Astrocyte (in vitro differentiated cells and primary cell): ENCODE data around the gene SLC17A6. TPM values are rescaled to one million over a fixed set of nuclear protein-coding genes. Genes with fewer than 3 reads are reported as not detected.

Experiments
- DNase-seq: peaks from one replicate; pipeline ENCODE4 v3.0.0-alpha.2; 2010; ENCODE audit warnings: low read depth
- FAIRE-seq: peaks from 2 replicates; lab custom pipeline; 2011; peaks lifted over from hg19 to GRCh38; lab: Jason Lieb, UNC
- H2AFZ ChIP-seq: 2 replicates; pipeline ENCODE4 v1.6.0; 2012; ENCODE audit warnings: low read depth, low read length, inconsistent platforms
- H3K27ac ChIP-seq: 2 replicates; pipeline ENCODE4 v1.5.1; 2011; ENCODE audit warnings: low read depth, low read length, inconsistent platforms
- H3K27me3 ChIP-seq: 2 replicates; pipeline ENCODE4 v1.6.0; 2011; ENCODE audit warnings: low read length, inconsistent platforms; ENCODE audit not compliant: insufficient read depth
- H3K36me3 ChIP-seq: 2 replicates; pipeline ENCODE4 v1.5.1; 2011; ENCODE audit warnings: low read length, inconsistent platforms; ENCODE audit not compliant: insufficient read depth
- H3K4me1 ChIP-seq: 2 replicates; pipeline ENCODE4 v1.5.1; 2011; ENCODE audit warnings: low read length, inconsistent platforms; ENCODE audit not compliant: insufficient read depth
- H3K4me2 ChIP-seq: 2 replicates; pipeline ENCODE4 v1.6.0; 2012; ENCODE audit warnings: low read length, inconsistent platforms
- H3K4me3 ChIP-seq: 2 replicates; pipeline ENCODE4 v1.5.1; 2011; ENCODE audit warnings: low read depth, mild to moderate bottlenecking, low read length, inconsistent platforms; ENCODE audit not compliant: insufficient read depth
- H3K79me2 ChIP-seq: 2 replicates; pipeline ENCODE4 v1.6.0; 2012; ENCODE audit warnings: mild to moderate bottlenecking, low read length, inconsistent platforms; ENCODE audit not compliant: insufficient read depth
- H3K9ac ChIP-seq: 2 replicates; pipeline ENCODE4 v1.6.0; 2012; ENCODE audit warnings: mild to moderate bottlenecking, low read length, inconsistent platforms
- H3K9me3 ChIP-seq: 2 replicates; pipeline ENCODE4 v1.5.1; 2012; ENCODE audit warnings: low read depth, mild to moderate bottlenecking, low read length, inconsistent platforms; ENCODE audit not compliant: insufficient read depth
- H4K20me1 ChIP-seq: 2 replicates; pipeline ENCODE4 v1.6.0; 2012; ENCODE audit warnings: low read length, inconsistent platforms; ENCODE audit not compliant: insufficient read depth
- H3K27ac Mint-ChIP-seq: one replicate; pipeline ENCODE4 v1.8.0; 2021; ENCODE audit warnings: mild to moderate bottlenecking, mixed read lengths; ENCODE audit not compliant: unreplicated experiment
- H3K27me3 Mint-ChIP-seq: one replicate; pipeline ENCODE4 v1.8.0; 2021; ENCODE audit warnings: low read depth, mixed read lengths; ENCODE audit not compliant: unreplicated experiment
- H3K36me3 Mint-ChIP-seq: one replicate; pipeline ENCODE4 v1.8.0; 2021; ENCODE audit warnings: low read depth, mixed read lengths; ENCODE audit not compliant: unreplicated experiment
- H3K4me1 Mint-ChIP-seq: one replicate; pipeline ENCODE4 v1.8.0; 2021; ENCODE audit warnings: low read depth, mixed read lengths; ENCODE audit not compliant: unreplicated experiment
- H3K4me3 Mint-ChIP-seq: one replicate; pipeline ENCODE4 v1.8.0; 2021; ENCODE audit warnings: mild to moderate bottlenecking, moderate library complexity, mixed read lengths; ENCODE audit not compliant: unreplicated experiment
- H3K9me3 Mint-ChIP-seq: one replicate; pipeline ENCODE4 v1.8.0; 2021; ENCODE audit warnings: mild to moderate bottlenecking, mixed read lengths; ENCODE audit not compliant: unreplicated experiment
- CTCF ChIP-seq: IDR thresholded peaks from 2 replicates; pipeline ENCODE4 v1.5.1; 2011; ENCODE audit warnings: low read depth, mild to moderate bottlenecking, inconsistent platforms, low read length, moderate library complexity; ENCODE audit not compliant: insufficient read depth
- EZH2 ChIP-seq: IDR thresholded peaks from 2 replicates; pipeline ENCODE4 v1.6.1; 2012; ENCODE audit warnings: mild to moderate bottlenecking, low read length, inconsistent platforms; ENCODE audit not compliant: insufficient read depth
- total RNA-seq: library from RNA; stranded (reverse); gene quantifications from 2 replicates; pipeline ENCODE4 v1.2.1, GENCODE V29; 2021

SLC17A6 gene
- total RNA-seq, 1 donor from 2014 or later, result not detected

GRCh38 chr11:22344081-22344480 lies 5.9 kb downstream of the SLC17A6 start:
- no peak for TF ChIP-seq CTCF
- TF ChIP-seq EZH2, result peak; percentile 16
- Mint-ChIP-seq H3K36me3 (no peaks in the 10 kb centered on the region), H3K27ac (no peak overlapping the region), H3K9me3 (peaks cover 7% of the 10 kb centered on the region), H3K4me1 (no peaks in the 10 kb centered on the region), H3K4me3 (no peak overlapping the region), H3K27me3 (peaks cover 59% of the 10 kb centered on the region)
- Histone ChIP-seq H3K9me3 (no peaks in the 10 kb centered on the region), H2AFZ (no peak overlapping the region), H3K27ac (no peak overlapping the region), H3K36me3 (no peaks in the 10 kb centered on the region), H3K9ac (no peak overlapping the region), H3K4me2 (no peak overlapping the region), H3K4me3 (no peak overlapping the region), H4K20me1 (no peaks in the 10 kb centered on the region), H3K79me2 (no peaks in the 10 kb centered on the region), H3K27me3 (peaks cover 54% of the 10 kb centered on the region), H3K4me1 (no peaks in the 10 kb centered on the region)
- FAIRE-seq (no peak), DNase-seq (no peak)

DNA sequence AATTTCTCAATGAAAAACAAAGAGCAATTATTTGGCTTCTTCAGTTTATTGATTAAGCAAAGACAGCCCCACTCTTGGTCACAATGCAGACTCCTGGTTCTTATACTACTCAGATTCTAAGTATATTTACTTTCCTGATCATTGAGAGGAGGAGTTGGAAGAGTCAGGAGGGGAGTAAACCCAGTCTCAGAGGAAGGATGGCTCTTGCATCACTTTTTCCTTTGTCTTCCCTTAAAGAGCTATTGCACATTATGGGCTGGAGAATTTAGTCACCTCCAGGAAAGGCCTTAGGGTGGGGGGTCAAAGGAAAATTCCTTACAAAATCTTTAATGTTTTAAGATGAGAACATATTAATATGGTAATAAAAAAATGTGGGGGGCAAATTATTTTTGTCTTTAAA lies 8.1 kb downstream of the SLC17A6 start:
- Histone ChIP-seq H3K4me1 (no peaks in the 10 kb centered on the region), H3K9me3 (no peaks in the 10 kb centered on the region), H3K9ac (no peak overlapping the region), H2AFZ (no peak overlapping the region), H3K4me3 (no peak overlapping the region), H3K36me3 (no peaks in the 10 kb centered on the region), H3K27ac (no peak overlapping the region), H3K27me3 (peaks cover 33% of the 10 kb centered on the region), H3K79me2 (no peaks in the 10 kb centered on the region), H3K4me2 (no peak overlapping the region), H4K20me1 (no peaks in the 10 kb centered on the region)
- no peak for TF ChIP-seq EZH2
- TF ChIP-seq CTCF, result no peak
- FAIRE-seq (no peak), DNase-seq (no peak)
- H3K36me3 Mint-ChIP-seq, result no peaks in the 10 kb centered on the region
- H3K9me3 Mint-ChIP-seq, result peaks cover 7% of the 10 kb centered on the region
- H3K27me3 Mint-ChIP-seq, result peaks cover 44% of the 10 kb centered on the region
- no peak overlapping the region for H3K27ac Mint-ChIP-seq
- no peaks in the 10 kb centered on the region for H3K4me1 Mint-ChIP-seq
- no peak overlapping the region for H3K4me3 Mint-ChIP-seq

DNA sequence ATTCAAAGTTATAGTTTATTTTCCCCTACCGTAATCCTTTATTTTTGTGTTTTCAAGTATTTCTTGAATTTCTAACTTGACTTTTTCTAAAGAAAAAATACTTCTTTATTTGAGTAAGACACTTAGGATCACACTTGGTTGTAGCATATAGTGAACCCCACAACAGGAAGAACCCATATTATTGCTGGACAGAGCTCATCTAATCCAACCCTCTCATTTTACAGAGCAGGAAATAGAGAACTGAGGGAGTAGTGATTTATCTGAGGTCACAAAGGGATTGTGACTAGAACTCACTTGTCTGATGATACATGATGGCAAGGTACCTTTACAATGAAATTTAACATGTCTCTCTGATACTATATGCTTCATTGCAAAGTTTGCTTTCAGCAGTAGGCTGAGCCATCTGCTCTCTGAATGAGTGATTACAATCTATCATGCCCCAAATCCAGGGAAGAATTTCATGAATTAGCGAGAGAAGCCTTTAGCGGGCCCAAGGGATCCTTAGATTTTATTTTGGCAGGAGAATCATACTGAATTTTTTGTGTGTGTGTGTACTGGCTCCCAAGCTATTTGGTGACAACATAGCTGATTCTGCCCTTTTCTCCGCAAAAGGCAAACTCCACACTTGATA lies 9.8 kb downstream of the SLC17A6 start:
- TF ChIP-seq EZH2 (no peak), CTCF (no peak)
- no peak overlapping the region for H2AFZ ChIP-seq

More for the DNA sequence above, 9.8 kb downstream of the SLC17A6 start:
- Histone ChIP-seq H3K27ac (no peak overlapping the region), H3K4me2 (no peak overlapping the region), H3K4me3 (no peak overlapping the region), H3K79me2 (no peaks in the 10 kb centered on the region), H3K9ac (no peak overlapping the region), H3K9me3 (no peaks in the 10 kb centered on the region), H3K27me3 (peaks cover 16% of the 10 kb centered on the region), H3K4me1 (no peaks in the 10 kb centered on the region), H3K36me3 (no peaks in the 10 kb centered on the region), H4K20me1 (no peaks in the 10 kb centered on the region)
- H3K36me3 Mint-ChIP-seq, result no peaks in the 10 kb centered on the region
- DNase-seq, result no peak
- no peak overlapping the region for H3K4me3 Mint-ChIP-seq
- no peak for FAIRE-seq
- H3K27me3 Mint-ChIP-seq, result peaks cover 27% of the 10 kb centered on the region
- no peaks in the 10 kb centered on the region for H3K9me3 Mint-ChIP-seq
- H3K4me1 Mint-ChIP-seq, result no peaks in the 10 kb centered on the region
- H3K27ac Mint-ChIP-seq, result no peak overlapping the region
